GM10847 (cell line): ENCODE results near the gene ODAD4.

Source experiments
- POLR2A ChIP-seq: IDR thresholded peaks from 2 replicates; pipeline ENCODE4 v1.6.1; 2011; ENCODE audit not compliant: insufficient read length; ENCODE audit errors: extremely low read depth

The ODAD4 gene

GRCh38 chr17:41971721-41972523, 41.5 kb downstream of the ODAD4 start:
- no peak for TF ChIP-seq POLR2A

- no peak for TF ChIP-seq POLR2A
Observed at GRCh38 chr17:41972571-41973407, 42.4 kb downstream of the ODAD4 start.

GRCh38 chr17:41973408-41973811, 43.0 kb downstream of the ODAD4 start:
- TF ChIP-seq POLR2A: no peak

- TF ChIP-seq POLR2A: no peak
Observed at GRCh38 chr17:41974031-41974430, 43.6 kb downstream of the ODAD4 start.

GRCh38 chr17:41974658-41975057, 44.2 kb downstream of the ODAD4 start:
- no peak for TF ChIP-seq POLR2A

GRCh38 chr17:41975099-41976083, 45.0 kb downstream of the ODAD4 start:
- TF ChIP-seq POLR2A: no peak

GRCh38 chr17:41976142-41976768, 45.8 kb downstream of the ODAD4 start:
- TF ChIP-seq POLR2A: no peak

- TF ChIP-seq POLR2A: no peak
Observed at GRCh38 chr17:41977991-41978390, 47.6 kb downstream of the ODAD4 start.

GRCh38 chr17:41982026-41982760, 51.8 kb downstream of the ODAD4 start:
- no peak for TF ChIP-seq POLR2A

GRCh38 chr17:41984454-41984853, 54.0 kb downstream of the ODAD4 start:
- TF ChIP-seq POLR2A: no peak

GRCh38 chr17:41985919-41986318, 55.5 kb downstream of the ODAD4 start:
- no peak for TF ChIP-seq POLR2A

- no peak for TF ChIP-seq POLR2A
Observed at GRCh38 chr17:41986634-41987033, 56.2 kb downstream of the ODAD4 start.

GRCh38 chr17:41987642-41988041, 57.2 kb downstream of the ODAD4 start:
- TF ChIP-seq POLR2A: no peak

- no peak for TF ChIP-seq POLR2A
Observed at GRCh38 chr17:41988418-41988817, 58.0 kb downstream of the ODAD4 start.
